B cell (primary cell): ENCODE measurements around the gene LMX1B.

Experiments
- EZH2 ChIP-seq: IDR thresholded peaks from 2 replicates; pipeline ENCODE4 v1.6.1; 2012; ENCODE audit warnings: borderline replicate concordance, low read depth, mild to moderate bottlenecking, moderate library complexity, low read length; ENCODE audit not compliant: insufficient read depth, poor library complexity, severe bottlenecking
- TF ChIP-seq, protein P1 (sequence below): fragments of 200-600 bp; IDR thresholded peaks from one replicate; pipeline ENCODE4 v1.8.0; 2022; ENCODE audit warnings: antibody characterized with exemption, mild to moderate bottlenecking

DNA sequence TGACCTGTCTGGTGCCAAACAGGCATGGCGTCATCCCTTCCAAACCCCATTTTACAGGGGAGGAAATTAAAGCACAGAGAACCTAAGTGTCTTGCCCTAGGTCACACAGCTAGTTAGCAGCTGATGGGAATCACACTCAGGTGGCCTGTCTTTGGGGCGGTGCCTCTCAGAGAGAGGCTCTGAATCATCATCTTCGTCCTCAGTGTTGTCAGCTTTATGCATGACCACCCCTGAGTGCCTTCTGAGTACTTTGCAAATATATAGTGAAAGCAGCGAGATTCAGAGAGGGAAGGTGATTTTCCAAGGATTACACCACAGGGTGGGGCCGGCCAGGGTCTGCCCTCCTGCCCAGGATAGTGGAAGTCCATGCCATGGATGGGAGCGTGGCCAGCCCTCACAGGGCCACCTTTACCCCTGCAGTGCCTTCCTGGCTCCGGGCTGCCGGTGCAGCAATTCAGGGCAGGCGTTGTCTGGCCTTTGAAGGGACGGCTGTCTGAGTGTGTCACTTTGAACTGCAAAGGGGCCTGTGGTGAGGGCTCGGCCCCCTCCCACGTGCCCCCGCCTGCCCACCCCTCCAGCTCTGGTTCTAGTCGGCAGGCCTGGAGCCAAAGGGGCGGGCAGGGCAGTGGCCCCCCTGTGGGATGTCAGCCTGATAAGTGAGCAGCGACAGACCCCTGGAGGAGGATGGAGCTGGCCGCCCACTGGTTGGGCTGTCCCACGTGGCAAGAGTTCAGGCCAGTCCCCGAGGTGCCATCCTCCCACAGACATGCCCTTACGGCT lies 16.9 kb downstream of the LMX1B start:
- TF ChIP-seq, protein P1, sequence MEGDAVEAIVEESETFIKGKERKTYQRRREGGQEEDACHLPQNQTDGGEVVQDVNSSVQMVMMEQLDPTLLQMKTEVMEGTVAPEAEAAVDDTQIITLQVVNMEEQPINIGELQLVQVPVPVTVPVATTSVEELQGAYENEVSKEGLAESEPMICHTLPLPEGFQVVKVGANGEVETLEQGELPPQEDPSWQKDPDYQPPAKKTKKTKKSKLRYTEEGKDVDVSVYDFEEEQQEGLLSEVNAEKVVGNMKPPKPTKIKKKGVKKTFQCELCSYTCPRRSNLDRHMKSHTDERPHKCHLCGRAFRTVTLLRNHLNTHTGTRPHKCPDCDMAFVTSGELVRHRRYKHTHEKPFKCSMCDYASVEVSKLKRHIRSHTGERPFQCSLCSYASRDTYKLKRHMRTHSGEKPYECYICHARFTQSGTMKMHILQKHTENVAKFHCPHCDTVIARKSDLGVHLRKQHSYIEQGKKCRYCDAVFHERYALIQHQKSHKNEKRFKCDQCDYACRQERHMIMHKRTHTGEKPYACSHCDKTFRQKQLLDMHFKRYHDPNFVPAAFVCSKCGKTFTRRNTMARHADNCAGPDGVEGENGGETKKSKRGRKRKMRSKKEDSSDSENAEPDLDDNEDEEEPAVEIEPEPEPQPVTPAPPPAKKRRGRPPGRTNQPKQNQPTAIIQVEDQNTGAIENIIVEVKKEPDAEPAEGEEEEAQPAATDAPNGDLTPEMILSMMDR, result no peak
- TF ChIP-seq EZH2, result no peak
